GM19193 (cell line): ENCODE results near the gene STX16.

Experiments used
- POLR2A ChIP-seq: IDR thresholded peaks from 4 replicates; pipeline ENCODE4 v1.6.1; 2011; ENCODE audit not compliant: insufficient read depth, insufficient read length; ENCODE audit errors: extremely low read depth

Gene STX16

GRCh38 chr20:58639182-58640146, 11.6 kb upstream of the STX16 start:
- TF ChIP-seq POLR2A, result no peak

GRCh38 chr20:58640446-58640845, 10.6 kb upstream of the STX16 start:
- TF ChIP-seq POLR2A, result no peak

GRCh38 chr20:58642441-58642840, 8.6 kb upstream of the STX16 start:
- TF ChIP-seq POLR2A, result no peak

GRCh38 chr20:58645412-58645968, 5.6 kb upstream of the STX16 start:
- TF ChIP-seq POLR2A, result no peak

GRCh38 chr20:58646257-58646656, 4.8 kb upstream of the STX16 start:
- no peak for TF ChIP-seq POLR2A

GRCh38 chr20:58646703-58647102, 4.4 kb upstream of the STX16 start:
- no peak for TF ChIP-seq POLR2A

GRCh38 chr20:58647162-58647795, 3.8 kb upstream of the STX16 start:
- TF ChIP-seq POLR2A, result no peak

- no peak for TF ChIP-seq POLR2A
Measured at GRCh38 chr20:58647796-58648501, 3.1 kb upstream of the STX16 start.

- TF ChIP-seq POLR2A, result peak; percentile 6
Measured at GRCh38 chr20:58649288-58650180, 1.5 kb upstream of the STX16 start.

- TF ChIP-seq POLR2A, result no peak
Measured at GRCh38 chr20:58650181-58650775, 805 bp upstream of the STX16 start.

- TF ChIP-seq POLR2A, result no peak
Measured at GRCh38 chr20:58651559-58651945, 469 bp downstream of the STX16 start.

GRCh38 chr20:58651946-58652605, 993 bp downstream of the STX16 start:
- peak; percentile 74 for TF ChIP-seq POLR2A

GRCh38 chr20:58652606-58653294, 1.7 kb downstream of the STX16 start:
- TF ChIP-seq POLR2A, result no peak
